GM21526 (cell line): ENCODE measurements around the gene B4GALNT4.
"Not testable (repeated sequence)": the region's sequence is repeated elsewhere in the genome, so short reads cannot be mapped to it uniquely, and the experiment has no call there.

ENCODE experiments used
- ATAC-seq: cut with Tn5 transposase; IDR thresholded peaks from one replicate; pipeline ENCODE4 v1.9.1; 2021; ENCODE audit warnings: moderate library complexity; ENCODE audit not compliant: unreplicated experiment, low FRiP score

Gene B4GALNT4

GRCh38 chr11:334264-334994, 34.9 kb upstream of the B4GALNT4 start:
- ATAC-seq = no peak

GRCh38 chr11:335779-336658, 33.3 kb upstream of the B4GALNT4 start:
- ATAC-seq = no peak

GRCh38 chr11:336659-337198, 32.6 kb upstream of the B4GALNT4 start:
- no peak for ATAC-seq

DNA sequence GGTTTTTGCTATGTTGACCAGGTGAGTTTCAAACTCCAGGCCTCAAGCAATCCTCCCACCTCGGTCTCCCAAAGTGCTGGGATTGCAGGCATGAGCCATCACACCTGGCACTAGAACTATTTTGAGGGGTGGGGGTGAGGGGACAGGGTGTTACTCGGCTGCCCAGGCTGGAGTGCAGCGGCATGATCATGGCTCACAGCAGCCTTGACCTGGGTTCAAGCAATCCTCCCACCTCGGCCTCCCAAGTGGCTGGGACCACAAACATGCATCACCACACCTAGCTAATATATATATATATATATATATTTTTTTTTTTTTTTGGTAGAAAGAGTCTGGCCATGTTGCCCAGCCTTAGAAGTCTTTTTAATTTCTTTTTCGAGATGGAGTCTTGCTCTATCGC, 31.6 kb upstream of the B4GALNT4 start:
- no peak for ATAC-seq

GRCh38 chr11:339963-340362, 29.3 kb upstream of the B4GALNT4 start:
- ATAC-seq = no peak

- no peak for ATAC-seq
Observed at GRCh38 chr11:340539-341512, 28.5 kb upstream of the B4GALNT4 start.

- no peak for ATAC-seq
Observed at GRCh38 chr11:342328-342727, 27.0 kb upstream of the B4GALNT4 start.

DNA sequence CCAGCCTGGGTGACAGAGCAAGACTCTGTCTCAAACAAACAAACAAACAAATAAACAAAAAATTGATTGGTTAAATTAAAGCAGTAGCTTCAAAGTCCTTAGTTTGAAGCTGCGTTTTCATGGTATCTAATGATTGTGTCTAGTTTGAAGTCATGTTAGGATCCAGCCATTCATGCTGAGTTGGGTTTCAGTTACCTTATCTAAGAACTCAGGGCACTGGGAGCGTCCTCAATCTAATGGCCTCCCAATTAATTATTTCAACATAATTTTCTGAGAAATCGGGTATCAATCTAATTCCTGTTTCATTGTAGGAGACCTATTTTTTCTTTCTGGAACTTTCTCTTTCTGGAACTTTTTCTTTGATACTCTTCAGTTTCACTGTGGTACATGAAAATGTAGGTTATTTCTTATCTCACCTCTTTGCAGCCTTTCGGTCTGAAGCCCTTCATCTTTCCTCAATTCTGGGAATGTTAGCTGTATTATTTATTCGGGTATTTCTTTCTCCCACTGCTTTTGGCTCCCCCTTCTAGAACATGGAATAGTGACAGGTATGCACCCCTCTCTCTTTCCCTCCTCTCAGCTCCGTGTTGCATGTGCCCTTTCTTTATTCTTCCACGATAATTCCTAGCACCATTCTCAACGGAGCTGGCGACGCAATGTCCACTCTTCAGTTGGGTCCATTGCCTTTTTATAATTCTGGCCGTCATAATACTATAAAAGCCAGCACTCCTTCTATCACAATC, 24.3 kb upstream of the B4GALNT4 start:
- no peak for ATAC-seq

- ATAC-seq = no peak
Observed at GRCh38 chr11:346529-346928, 22.8 kb upstream of the B4GALNT4 start.

DNA sequence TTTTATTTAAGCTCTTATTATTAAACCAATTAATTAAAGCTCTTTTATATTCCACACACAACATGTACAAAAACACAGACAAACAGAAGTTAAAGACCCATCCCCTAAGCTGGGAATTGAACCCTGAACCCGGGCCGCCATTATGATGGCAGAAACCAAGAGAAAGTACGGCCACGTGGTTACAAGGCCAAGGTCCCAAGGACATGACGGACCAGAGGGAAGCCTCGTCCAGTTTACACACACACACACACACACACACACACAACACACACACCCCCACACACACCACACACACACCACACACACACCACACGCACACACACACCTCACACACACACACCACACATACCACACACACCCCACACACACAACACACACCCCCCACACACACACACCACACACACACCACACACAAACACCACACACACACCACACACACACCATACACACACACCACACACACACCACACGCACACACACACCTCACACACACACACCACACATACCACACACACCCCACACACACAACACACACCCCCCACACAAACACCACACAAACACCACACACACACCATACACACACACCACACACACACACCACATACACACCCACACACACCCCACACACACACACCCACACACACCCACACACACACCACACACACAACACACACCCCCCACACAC, 19.9 kb upstream of the B4GALNT4 start:
- not testable (repeated sequence) for ATAC-seq

GRCh38 chr11:350033-350722, 19.1 kb upstream of the B4GALNT4 start:
- ATAC-seq = not testable (repeated sequence)

DNA sequence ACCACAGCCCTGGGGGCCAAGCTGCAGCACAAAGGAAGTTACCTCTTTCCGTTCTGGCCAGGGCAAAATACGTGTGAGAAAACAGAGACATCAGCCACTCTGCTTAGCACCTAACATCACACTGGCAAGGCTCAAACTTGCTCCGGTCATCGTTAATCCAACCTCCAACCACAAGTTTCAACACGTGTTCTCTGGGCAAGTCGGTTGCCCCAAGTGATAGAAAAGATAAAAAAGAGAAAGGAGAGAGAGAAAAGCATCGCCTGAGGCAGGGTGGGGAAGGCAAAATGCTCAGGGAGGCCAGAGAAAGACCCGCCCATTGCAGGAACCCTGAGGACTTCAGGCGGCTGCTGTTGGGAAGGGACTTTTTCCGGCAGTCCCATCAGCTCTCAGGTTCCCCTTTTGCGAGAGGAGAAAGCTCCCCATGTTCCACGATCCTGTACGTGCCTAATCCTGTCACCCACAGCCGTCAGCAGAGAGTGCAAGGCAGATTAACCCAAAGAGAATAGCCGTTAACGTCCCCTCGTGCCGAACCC, 18.5 kb upstream of the B4GALNT4 start:
- ATAC-seq = no peak

GRCh38 chr11:351411-351810, 17.9 kb upstream of the B4GALNT4 start:
- ATAC-seq = no peak

DNA sequence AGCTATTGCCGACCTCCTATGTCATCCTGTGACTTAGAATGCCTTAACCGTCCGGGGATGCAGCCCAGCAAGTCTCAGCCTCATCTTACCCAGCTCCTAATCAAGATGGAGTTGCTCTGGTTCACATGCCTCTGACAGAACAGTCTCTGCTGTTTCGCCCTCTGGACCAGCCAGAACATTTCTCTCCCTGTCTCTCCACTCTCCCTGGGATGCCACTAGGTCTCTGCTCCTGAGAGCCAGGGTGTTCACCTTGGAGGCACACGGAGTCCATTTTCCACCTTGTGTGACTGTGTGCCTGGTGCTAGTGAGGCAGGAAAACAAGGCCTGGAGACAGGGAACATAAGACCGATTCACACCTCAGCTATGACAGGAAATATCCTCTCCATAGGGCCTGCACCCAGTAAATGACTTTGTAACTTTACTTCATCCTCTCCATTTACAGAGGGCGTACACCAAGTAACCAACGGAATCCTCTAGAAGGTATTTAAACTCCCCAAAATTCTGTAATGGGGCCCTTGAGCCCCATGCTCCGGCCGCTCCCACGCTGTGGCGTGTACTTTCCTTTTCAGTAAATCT, 16.8 kb upstream of the B4GALNT4 start:
- ATAC-seq = no peak

DNA sequence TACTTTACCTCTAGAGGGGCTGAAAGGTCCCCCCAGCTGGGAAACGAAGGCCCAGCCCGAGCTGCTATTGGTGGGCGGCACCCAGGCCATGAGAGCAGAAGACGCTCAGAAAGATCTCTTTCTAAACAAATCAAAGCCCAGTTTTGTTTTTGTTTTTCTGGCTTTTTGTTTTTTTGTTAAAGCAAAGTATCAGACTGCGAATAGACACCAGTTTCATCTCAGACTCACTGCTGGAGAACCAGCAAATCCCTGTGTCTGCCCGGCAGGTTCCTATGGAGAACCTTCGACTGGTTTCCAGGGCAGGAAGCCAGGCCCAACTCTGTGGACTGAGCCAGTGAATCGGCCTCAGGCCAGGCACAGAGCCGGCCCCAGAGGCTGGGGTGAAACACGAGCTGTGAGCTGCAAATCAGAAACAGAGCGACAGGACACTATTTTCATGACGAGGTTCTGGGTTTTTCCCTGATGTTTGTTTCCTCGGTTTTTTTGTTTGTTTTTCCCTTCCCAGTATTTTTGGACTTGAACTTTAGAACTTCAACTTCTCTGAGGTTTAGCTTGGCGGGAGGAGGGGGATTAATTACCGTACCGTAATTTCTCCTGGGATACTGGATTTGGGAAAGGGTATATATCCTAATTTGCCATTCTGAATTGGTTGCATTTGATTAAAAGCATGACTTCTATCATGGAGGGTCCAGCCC, 16.0 kb upstream of the B4GALNT4 start:
- no peak for ATAC-seq

- no peak for ATAC-seq
Observed at GRCh38 chr11:355581-356458, 13.5 kb upstream of the B4GALNT4 start.
